ENCODE data around the gene C2CD4C. TPM values are rescaled to one million over a fixed set of nuclear protein-coding genes. Genes with fewer than 3 reads are reported as not detected.
A peak's percentile ranks its signal among the peaks of the same experiment; 100 is the strongest.
"Not testable (repeated sequence)": the region's sequence is repeated elsewhere in the genome, so short reads cannot be mapped to it uniquely, and the experiment has no call there.

C2CD4C gene
- total RNA-seq: 1.3 TPM
- long read RNA-seq, partial matches to known transcripts: 0 of 10 reads
- long read RNA-seq, other reads (novel, unspliced or antisense): 7 of 10 reads

DNA sequence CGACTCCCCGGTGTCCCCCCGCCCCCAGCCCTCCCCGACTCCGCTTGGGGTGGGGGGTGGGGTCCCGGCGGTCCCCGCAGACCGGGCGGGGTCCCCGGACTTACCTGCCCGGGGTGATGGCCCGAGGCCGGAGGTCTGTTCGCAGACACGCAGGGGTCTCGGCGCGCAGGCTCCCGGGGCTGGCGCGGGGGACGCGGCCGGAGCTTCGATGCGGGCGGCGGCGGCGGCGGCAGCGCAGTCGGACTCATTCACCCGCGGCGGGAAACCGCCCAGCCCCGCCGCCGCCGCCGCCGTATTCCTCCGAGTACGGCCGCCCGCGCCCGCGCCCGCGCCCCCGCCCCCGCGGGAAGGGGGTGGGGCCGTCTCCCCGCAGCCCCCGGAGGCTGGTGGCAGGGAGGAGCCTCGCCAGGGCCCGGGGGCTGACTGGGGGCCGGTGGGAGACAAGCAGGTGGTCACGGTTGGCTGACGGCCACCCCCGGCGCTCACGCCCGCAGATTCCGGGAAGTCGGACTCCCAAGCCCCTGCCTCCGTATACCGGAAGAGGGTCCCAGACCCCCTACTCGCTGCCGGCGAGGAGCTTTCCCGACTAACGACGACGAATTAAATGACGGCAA lies at the start of gene C2CD4C:
C2CD4C (minus strand) TSS at position 246 of the 614 bp plus-strand sequence. CDS start 786 bp downstream, outside the sequence.
- intact Hi-C loops (cut with micrococcal nuclease): no loop called here
- DNase-seq (peak; percentile 57), ATAC-seq (peak; percentile 40)

DNA sequence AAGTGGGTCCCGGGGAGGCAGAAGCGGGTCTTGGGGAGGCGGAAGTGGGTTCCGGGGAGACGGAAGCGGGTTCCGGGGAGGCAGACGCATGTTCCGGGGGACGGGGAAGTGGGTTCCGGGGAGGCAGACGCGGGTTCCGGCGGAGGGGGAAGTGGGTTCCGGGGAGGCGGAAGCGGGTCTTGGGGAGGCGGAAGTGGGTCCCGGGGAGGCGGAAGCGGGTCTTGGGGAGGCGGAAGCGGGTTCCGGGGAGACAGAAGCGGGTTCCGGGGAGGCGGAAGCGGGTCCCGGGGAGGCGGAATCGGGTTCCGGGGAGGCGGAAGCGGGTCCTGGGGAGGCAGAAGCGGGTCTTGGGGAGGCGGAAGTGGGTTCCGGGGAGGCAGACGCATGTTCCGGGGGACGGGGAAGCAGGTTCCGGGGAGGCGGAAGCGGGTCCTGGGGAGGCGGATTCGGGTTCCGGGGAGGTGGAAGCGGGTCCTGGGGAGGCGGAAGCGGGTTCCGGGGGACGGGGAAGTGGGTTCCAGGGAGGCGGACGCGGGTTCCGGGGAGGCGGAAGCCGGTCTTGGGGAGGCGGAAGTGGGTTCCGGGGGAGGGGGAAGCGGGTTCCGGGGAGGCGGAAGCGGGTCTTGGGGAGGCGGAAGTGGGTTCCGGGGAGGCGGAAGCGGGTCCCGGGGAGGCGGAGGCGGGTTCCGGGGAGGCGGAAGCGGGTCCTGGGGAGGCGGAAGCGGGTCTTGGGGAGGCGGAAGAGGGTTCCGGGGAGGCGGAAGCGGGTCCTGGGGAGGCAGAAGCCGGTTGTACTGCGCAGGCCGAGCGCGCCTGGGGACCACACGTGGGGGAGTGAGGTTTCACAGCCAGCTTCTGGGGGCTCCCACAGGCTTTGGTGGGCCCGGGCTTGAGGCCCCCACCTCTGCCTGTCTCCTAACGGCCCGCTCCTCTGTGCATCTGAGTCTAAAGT lies 49.4 kb upstream of the C2CD4C start:
- intact Hi-C loops (cut with micrococcal nuclease): no loop called here
- DNase-seq (no peak), ATAC-seq (no peak)

DNA sequence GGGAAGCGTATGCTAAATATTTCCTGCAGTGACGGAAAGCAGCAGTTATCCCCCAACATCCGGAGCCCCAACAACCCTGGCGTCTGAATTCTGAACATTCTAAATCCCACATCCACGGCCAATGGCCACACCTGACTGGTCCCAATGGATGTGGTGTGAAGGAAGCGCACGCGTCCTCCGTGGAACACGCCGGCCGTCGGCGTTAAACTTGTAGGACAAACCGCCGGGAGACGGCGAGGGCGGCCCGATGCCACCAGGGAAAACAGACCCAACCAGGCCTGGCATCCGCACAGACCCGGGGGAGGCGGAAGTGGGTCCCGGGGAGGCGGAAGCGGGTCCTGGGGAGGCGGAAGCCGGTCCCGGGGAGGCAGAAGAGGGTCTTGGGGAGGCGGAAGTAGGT lies 48.7 kb upstream of the C2CD4C start:
- intact Hi-C loops (cut with micrococcal nuclease): no loop called here
- no peak for ATAC-seq
- DNase-seq: no peak

DNA sequence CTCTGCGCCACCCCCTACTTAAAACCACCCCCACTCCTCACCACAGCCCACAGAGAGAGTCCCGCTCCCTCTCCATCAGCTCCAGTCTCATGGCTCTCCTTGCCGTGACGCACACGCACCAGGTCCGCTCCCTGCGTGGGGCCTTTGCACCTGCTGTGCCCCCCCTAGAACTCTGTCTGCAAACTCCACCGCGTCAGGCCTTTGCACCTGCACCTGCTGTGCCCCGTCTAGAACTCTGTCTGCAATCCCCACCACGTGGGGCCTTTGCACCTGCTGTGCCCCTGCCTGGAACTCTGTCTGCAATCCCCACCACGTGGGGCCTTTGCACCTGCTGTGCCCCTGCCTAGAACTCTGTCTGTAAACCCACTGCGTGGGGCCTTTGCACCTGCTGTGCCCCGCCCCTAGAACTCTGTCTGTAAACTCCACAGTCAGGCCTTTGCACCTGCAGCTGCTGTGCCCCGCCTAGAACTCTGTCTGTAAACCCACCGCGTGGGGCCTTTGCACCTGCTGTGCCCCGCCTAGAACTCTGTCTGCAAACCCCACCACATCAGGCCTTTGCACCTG lies 47.7 kb upstream of the C2CD4C start:
- intact Hi-C loops (cut with micrococcal nuclease): no loop called here
- no peak for DNase-seq

DNA sequence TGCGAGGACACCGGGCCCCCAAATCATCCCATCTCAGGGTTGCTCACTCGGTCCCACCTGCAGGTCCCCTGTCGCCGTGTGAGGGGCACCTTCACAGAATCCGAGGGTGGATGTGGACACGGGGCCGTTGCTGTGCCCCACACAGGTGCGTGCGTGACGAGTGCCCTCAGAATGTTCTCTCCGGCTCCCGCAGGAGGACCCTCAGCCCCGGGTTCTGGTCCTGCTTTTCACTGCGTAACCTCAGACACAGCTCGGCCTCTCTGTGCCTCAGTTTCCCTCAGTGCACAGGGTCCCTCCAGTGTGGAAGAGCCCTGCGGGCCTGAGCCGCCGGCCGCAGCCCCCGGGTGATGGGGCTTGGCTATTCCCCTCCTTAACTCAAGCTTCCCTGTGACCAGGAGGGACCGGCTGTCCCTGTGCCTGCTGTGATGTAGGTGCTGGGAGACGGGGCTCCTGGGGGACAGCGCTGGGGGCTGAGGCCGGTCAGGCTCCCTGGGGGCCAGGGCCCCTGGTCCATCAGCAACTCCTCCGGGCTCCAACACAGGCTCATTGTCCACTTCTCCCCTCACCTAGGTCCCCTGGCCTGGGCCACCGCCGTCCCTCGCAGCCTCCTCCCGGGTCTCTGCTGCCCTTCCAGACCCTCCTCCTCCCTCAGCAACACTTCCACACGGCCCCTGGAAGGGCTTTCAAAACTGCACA lies 47.1 kb upstream of the C2CD4C start:
- ATAC-seq (no peak), DNase-seq (no peak)
- intact Hi-C loops (cut with micrococcal nuclease): no loop called here

More for the DNA sequence above, 47.7 kb upstream of the C2CD4C start:
- no peak for ATAC-seq

GRCh38 chr19:455031-455705 lies 46.2 kb upstream of the C2CD4C start:
- intact Hi-C loops (cut with micrococcal nuclease): no loop called here
- DNase-seq (no peak), ATAC-seq (no peak)

DNA sequence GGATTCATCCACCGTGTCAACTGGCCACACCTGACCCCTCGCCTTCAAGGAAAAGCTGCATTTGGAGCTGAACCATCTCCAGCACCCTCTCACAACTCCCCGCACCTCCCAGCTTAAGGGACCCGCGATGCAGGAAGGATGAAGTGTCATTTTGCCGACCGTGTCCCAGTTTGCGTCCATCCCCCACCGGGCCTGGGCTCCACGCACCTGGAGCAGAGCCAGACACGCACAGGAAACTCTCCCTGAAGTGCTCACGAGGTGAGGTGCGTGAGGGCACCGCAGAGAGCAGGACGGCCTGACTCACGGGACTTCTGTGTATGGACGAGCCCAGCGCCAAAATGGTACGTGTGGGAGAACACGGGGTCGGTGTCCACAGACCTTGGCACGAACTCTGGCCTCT lies 44.7 kb upstream of the C2CD4C start:
- intact Hi-C loops (cut with micrococcal nuclease): no loop called here
- no peak for ATAC-seq

GRCh38 chr19:452829-453228 lies 43.9 kb upstream of the C2CD4C start:
- ATAC-seq: no peak
- DNase-seq: no peak
- intact Hi-C loops (cut with micrococcal nuclease): no loop called here

More for the DNA sequence above, 44.7 kb upstream of the C2CD4C start:
- DNase-seq: no peak

- ATAC-seq; intact Hi-C loops (cut with micrococcal nuclease); DNase-seq: not testable (repeated sequence)
Measured at GRCh38 chr19:450912-451481, 42.0 kb upstream of the C2CD4C start.

DNA sequence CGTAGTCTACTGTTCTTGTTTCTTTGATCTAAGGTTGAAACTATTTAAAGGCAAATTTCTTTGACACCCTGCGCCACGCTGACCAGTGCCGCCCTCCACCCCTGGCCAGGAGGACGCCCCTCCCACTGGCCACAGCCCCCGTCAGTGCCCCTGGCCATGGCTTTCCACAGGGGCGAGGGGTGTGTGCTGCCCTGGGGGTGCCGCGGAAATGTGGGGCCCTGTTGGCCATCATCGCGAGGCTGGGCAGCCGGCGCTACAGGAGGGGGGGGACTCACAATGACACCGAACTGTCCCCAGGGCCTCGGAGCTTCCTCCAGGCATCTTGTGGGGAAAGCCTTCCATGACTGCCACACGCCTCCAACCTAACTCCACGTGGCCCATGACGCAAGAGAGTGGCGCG lies 41.0 kb upstream of the C2CD4C start:
- no peak for DNase-seq
- ATAC-seq: no peak
- intact Hi-C loops (cut with micrococcal nuclease): no loop called here

GRCh38 chr19:447816-448560 lies 39.0 kb upstream of the C2CD4C start:
- peak; percentile 64 for DNase-seq
- intact Hi-C loops (cut with micrococcal nuclease): no loop called here
- peak; percentile 90 for ATAC-seq

GRCh38 chr19:447064-447426 lies 38.1 kb upstream of the C2CD4C start:
- ATAC-seq (peak; percentile 10), DNase-seq (no peak)
- intact Hi-C loops (cut with micrococcal nuclease): no loop called here

DNA sequence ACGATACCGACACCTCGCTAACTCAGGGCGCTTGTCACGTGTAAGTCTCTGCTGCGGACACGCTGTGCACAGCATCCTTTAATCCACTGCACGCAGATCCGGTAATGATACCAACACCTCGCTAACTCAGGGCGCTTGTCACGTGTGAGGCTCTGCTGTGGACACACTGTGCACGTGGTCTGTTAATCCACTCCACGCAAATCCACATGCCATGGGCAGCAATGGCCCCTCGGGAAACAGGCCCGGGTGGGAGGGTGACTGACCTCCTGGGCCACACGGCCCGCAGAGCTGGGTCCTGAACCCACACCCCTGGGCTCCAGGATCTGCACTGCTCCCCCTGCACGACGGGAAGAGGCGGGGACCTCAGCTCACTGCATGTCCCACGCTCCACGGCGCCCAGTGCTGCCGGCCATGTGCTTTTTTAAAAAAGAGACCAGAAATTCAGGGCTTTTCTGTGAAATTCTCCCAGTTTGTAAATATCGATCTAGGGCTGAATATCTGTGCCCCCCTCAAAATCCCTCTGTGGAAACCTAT lies 35.8 kb upstream of the C2CD4C start:
- ATAC-seq (no peak), DNase-seq (no peak)
- intact Hi-C loops (cut with micrococcal nuclease): no loop called here

- ATAC-seq (no peak), DNase-seq (no peak)
- intact Hi-C loops (cut with micrococcal nuclease): no loop called here
Measured at GRCh38 chr19:443005-443404, 34.1 kb upstream of the C2CD4C start.

GRCh38 chr19:442085-442484 lies 33.1 kb upstream of the C2CD4C start:
- DNase-seq (no peak), ATAC-seq (no peak)
- intact Hi-C loops (cut with micrococcal nuclease): no loop called here

DNA sequence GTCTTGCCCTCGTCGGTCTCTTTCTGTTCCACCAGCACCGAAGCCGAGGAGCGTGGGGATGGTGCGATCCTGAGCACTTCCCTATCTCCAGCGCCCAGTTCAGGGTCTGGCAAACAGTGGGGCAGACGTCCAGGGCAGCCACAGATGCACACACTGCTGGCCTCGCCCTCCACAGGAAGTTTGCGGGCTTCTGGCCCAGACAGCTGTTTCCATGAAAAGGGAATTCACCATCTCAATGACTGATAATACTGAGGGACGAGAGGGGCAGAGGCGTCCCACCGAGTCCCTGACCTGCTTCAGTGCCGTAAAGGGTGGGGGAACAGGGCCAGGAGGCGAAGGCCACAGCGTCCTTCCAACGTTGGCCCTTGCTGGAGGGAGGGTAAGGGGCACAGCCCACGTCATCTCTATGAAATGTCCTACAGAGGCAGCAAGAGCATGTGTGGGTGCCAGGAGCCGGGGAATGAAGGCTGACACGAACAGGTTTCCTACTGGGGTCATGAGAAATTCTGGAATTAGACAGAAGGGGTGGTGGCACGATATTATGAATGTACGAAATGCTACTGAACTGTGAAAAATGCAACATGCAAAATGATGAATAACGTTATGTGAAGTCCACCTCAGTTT lies 32.4 kb upstream of the C2CD4C start:
- peak; percentile 25 for ATAC-seq
- intact Hi-C loops (cut with micrococcal nuclease): no loop called here
- no peak for DNase-seq

Data from left ventricle myocardium superior (tissue), 1 donor.